ENCODE data around the gene HP1BP3. TPM values are rescaled to one million over a fixed set of nuclear protein-coding genes. Genes with fewer than 3 reads are reported as not detected.

Gene HP1BP3
- total RNA-seq, 1 experiment from 2014 or later = 251 TPM

- Histone ChIP-seq H3K27ac (peak overlapping the region; percentile 44), H3K4me2 (no peak overlapping the region)
- DNase-seq = no peak
Observed at GRCh38 chr1:20739225-20739624, 47.9 kb downstream of the HP1BP3 start.

DNA sequence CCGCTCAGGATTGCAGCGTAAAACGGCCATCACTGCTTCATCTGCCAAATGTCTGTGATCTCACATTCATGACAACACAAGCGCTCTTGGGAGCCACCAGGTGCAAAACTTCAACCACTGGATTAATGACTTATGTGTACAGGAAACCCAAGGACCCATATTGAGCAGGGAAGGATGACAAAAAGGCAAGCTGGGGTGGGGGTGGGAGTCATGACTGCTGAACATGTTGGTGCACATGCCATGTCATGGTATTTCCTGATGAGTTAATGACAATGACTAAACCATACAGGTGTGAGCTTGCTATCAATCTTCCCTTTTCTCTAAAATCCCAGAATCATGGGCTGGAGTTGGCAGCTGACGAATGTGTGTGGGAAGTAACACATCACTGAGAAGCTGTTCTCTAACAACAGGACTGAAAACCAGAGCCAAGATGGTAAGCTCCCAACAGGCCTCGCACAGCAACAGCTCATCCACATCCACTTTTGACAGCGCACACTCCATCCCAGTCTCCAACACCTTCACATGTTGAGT, 51.5 kb downstream of the HP1BP3 start:
- peaks cover 27% of the 10 kb centered on the region for H3F3A ChIP-seq (ENCODE audit: insufficient read depth, low read depth)
- no peaks in the 10 kb centered on the region for H3K9me2 ChIP-seq (ENCODE audit: insufficient read depth)
- intact Hi-C loops (cut with micrococcal nuclease; ENCODE audit: unreplicated experiment) = no loop called here
- no peaks in the 10 kb centered on the region for H3K36me3 ChIP-seq (ENCODE audit: low read depth)
- ChIA-PET CTCF (no interaction called here), POLR2A (ENCODE audit: unreplicated experiment) (no interaction called here)
- H3K27me3 ChIP-seq (ENCODE audit: insufficient read depth, low read depth) = no peaks in the 10 kb centered on the region
- no TSS peak for BruUV-seq (replicated peaks)
- no peaks in the 10 kb centered on the region for H4K20me1 ChIP-seq (ENCODE audit: insufficient read depth)
- H3K4me2 ChIP-seq = no peak overlapping the region
- no peak overlapping the region for H3K4me3 ChIP-seq
- no peak overlapping the region for H2AFZ ChIP-seq
- DNase-seq = no peak
- peaks cover 12% of the 10 kb centered on the region for H3K4me1 ChIP-seq (replicated peaks; ENCODE audit: insufficient read depth)
- no peak overlapping the region for H3K27ac ChIP-seq
- no peaks in the 10 kb centered on the region for H3K9me3 ChIP-seq (ENCODE audit: insufficient read depth, low read depth)
- no peak for TF ChIP-seq EZH2 (IDR thresholded peaks at IDR 0.05; ENCODE audit: low read depth)
- TF ChIP-seq, protein P1, sequence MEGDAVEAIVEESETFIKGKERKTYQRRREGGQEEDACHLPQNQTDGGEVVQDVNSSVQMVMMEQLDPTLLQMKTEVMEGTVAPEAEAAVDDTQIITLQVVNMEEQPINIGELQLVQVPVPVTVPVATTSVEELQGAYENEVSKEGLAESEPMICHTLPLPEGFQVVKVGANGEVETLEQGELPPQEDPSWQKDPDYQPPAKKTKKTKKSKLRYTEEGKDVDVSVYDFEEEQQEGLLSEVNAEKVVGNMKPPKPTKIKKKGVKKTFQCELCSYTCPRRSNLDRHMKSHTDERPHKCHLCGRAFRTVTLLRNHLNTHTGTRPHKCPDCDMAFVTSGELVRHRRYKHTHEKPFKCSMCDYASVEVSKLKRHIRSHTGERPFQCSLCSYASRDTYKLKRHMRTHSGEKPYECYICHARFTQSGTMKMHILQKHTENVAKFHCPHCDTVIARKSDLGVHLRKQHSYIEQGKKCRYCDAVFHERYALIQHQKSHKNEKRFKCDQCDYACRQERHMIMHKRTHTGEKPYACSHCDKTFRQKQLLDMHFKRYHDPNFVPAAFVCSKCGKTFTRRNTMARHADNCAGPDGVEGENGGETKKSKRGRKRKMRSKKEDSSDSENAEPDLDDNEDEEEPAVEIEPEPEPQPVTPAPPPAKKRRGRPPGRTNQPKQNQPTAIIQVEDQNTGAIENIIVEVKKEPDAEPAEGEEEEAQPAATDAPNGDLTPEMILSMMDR (conservative IDR thresholded peaks at IDR 0.05) = no peak
- no peaks in the 10 kb centered on the region for H3K79me2 ChIP-seq (ENCODE audit: low read depth)

More at GRCh38 chr1:20739225-20739624, 47.9 kb downstream of the HP1BP3 start:
- H4K20me1 ChIP-seq (ENCODE audit: insufficient read depth) = no peaks in the 10 kb centered on the region
- no peaks in the 10 kb centered on the region for H3K79me2 ChIP-seq (ENCODE audit: low read depth)
- BruUV-seq (replicated peaks) = no TSS peak
- H3F3A ChIP-seq (ENCODE audit: insufficient read depth, low read depth) = peaks cover 17% of the 10 kb centered on the region; the same call in 1 of the 2 replicates
- 0 out of 2 replicates have a peak, but pooled peaks cover under 1% of the 10 kb centered on the region for H3K36me3 ChIP-seq (ENCODE audit: low read depth)
- H3K9me3 ChIP-seq (ENCODE audit: insufficient read depth, low read depth) = no peaks in the 10 kb centered on the region
- TF ChIP-seq, protein P1 (conservative IDR thresholded peaks at IDR 0.05) = no peak
- no peak for TF ChIP-seq EZH2 (IDR thresholded peaks at IDR 0.05; ENCODE audit: low read depth)
- H3K9me2 ChIP-seq (ENCODE audit: insufficient read depth) = no peaks in the 10 kb centered on the region
- H3K4me1 ChIP-seq (replicated peaks; ENCODE audit: insufficient read depth) = peaks cover 1% of the 10 kb centered on the region
- no peak overlapping the region for H3K4me3 ChIP-seq
- ChIA-PET CTCF (no interaction called here), POLR2A (ENCODE audit: unreplicated experiment) (no interaction called here)
- no peaks in the 10 kb centered on the region for H3K27me3 ChIP-seq (ENCODE audit: insufficient read depth, low read depth)
- intact Hi-C loops (cut with micrococcal nuclease; ENCODE audit: unreplicated experiment) = no loop called here
- H2AFZ ChIP-seq = no peak overlapping the region

DNA sequence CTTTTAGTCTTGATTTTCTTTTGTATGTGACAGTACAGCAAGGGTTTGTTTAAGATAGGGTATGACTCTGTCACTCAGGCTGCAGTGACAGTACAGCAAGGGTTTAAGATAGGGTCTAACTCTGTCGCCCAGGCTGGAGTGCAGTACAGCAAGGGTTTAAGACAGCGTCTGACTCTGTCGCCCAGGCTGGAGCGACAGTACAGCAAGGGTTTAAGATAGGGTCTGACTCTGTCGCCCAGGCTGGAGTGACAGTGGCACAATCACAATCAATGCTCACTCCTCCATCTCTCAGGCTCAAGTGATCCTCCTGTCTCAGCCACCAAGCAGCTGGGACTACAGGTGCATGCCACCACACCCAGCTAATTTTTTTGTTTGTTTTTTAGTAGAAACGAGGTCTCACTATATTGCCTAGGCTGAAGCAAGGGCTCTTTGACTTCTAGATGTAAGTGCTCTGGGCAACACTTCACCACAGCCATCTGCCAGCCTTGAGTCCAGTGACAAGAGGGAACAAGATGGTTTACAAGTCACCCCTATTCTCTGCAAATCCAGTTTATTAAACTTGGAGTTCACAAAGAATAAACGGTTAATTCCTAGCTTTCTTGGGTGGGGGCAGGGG, 53.6 kb downstream of the HP1BP3 start:
- H3K36me3 ChIP-seq (ENCODE audit: low read depth) = no peaks in the 10 kb centered on the region
- no peaks in the 10 kb centered on the region for H3K9me3 ChIP-seq (ENCODE audit: insufficient read depth, low read depth)
- CTCF ChIA-PET = interaction anchor here (0.8 kb wide), 1 partner anchor 100 kb away, joined by 3 read pairs; no protein-coding TSS in a partner anchor
- no peaks in the 10 kb centered on the region for H3K9me2 ChIP-seq (ENCODE audit: insufficient read depth)
- H3K4me2 ChIP-seq = peak overlapping the region; percentile 88
- H2AFZ ChIP-seq = no peak overlapping the region
- no peaks in the 10 kb centered on the region for H3K79me2 ChIP-seq (ENCODE audit: low read depth)
- peak overlapping the region; percentile 68 for H3K27ac ChIP-seq
- TF ChIP-seq, protein P1 (conservative IDR thresholded peaks at IDR 0.05) = no peak
- TF ChIP-seq EZH2 (IDR thresholded peaks at IDR 0.05; ENCODE audit: low read depth) = no peak
- BruUV-seq (replicated peaks) = TSS peak; percentile 79
- H3K4me1 ChIP-seq (replicated peaks; ENCODE audit: insufficient read depth) = peaks cover 12% of the 10 kb centered on the region
- H3K27me3 ChIP-seq (ENCODE audit: insufficient read depth, low read depth) = no peaks in the 10 kb centered on the region
- H4K20me1 ChIP-seq (ENCODE audit: insufficient read depth) = no peaks in the 10 kb centered on the region
- POLR2A ChIA-PET (ENCODE audit: unreplicated experiment) = no interaction called here
- peak overlapping the region; percentile 58; the same call in 1 of the 2 replicates for H3K4me3 ChIP-seq
- peaks cover 15% of the 10 kb centered on the region for H3F3A ChIP-seq (ENCODE audit: insufficient read depth, low read depth)
- peak in 1 of 2 experiments; percentile 36 for DNase-seq
- intact Hi-C loops (cut with micrococcal nuclease; ENCODE audit: unreplicated experiment) = loop anchor here (5.0 kb wide), 2 partner anchors 36 to 211 kb away; no protein-coding TSS in a partner anchor

Data from PC-9 (cell line).